IPS DF 6.9 (cell line): ENCODE measurements around the gene RSRC1.

Source experiments
- DNase-seq: peaks from one replicate; pipeline ENCODE4 v3.0.0-alpha.2; 2013; ENCODE audit warnings: low read depth, low spot score
- H3K27ac ChIP-seq: one replicate; pipeline ENCODE4 v1.5.1; 2013; ENCODE audit warnings: low read length, control low read depth
- H3K27me3 ChIP-seq: 2 replicates; pipeline ENCODE4 v1.6.1; 2013; ENCODE audit warnings: mild to moderate bottlenecking, low read length; ENCODE audit not compliant: control insufficient read depth, insufficient read depth
- H3K36me3 ChIP-seq: 2 replicates; pipeline ENCODE4 v1.6.1; 2013; ENCODE audit warnings: low read length; ENCODE audit not compliant: control insufficient read depth, insufficient read depth
- H3K4me1 ChIP-seq: 2 replicates; pipeline ENCODE4 v1.6.1; 2013; ENCODE audit warnings: low read length; ENCODE audit not compliant: control insufficient read depth, insufficient read depth
- H3K4me3 ChIP-seq: 2 replicates; pipeline ENCODE4 v1.5.1; 2013; ENCODE audit warnings: mild to moderate bottlenecking, low read length
- H3K9me3 ChIP-seq: 2 replicates; pipeline ENCODE4 v1.6.1; 2013; ENCODE audit warnings: low read length, inconsistent platforms; ENCODE audit not compliant: control insufficient read depth, insufficient read depth
- WGBS: extraction: QIAGEN DNeasy Blood & Tissue Kit; methylation state at CpG from one replicate; pipeline ENCODE4 v1.1.7; 2013; ENCODE audit warnings: mixed read lengths, missing lambda C conversion rate; ENCODE audit not compliant: insufficient read length, insufficient coverage; 5-methylcytosine and 5-hydroxymethylcytosine counted together

Gene RSRC1

GRCh38 chr3:158570999-158571702, 461.3 kb downstream of the RSRC1 start, which contains the start of gene MLF1:
TSS of gene MLF1 (plus strand) at chr3:158571194. CDS start at chr3:158571301, 107 bp downstream.
- Histone ChIP-seq H3K27me3 (no peaks in the 10 kb centered on the region), H3K27ac (no peak within 1 kb of the TSS), H3K36me3 (no peaks in the 10 kb centered on the region), H3K4me1 (no peaks in the 10 kb centered on the region; the same call in 1 of the 2 replicates), H3K4me3 (peak within 1 kb of the TSS; percentile 55; the same call in 1 of the 2 replicates), H3K9me3 (no peaks in the 10 kb centered on the region)
- no CpG with 5 or more reads among the region's 51 CpGs for WGBS
- peak; percentile 92 for DNase-seq

GRCh38 chr3:158571969-158572765, 462.3 kb downstream of the RSRC1 start:
- Histone ChIP-seq H3K27me3 (no peaks in the 10 kb centered on the region), H3K27ac (no peak overlapping the region), H3K4me1 (no peaks in the 10 kb centered on the region; the same call in 1 of the 2 replicates), H3K4me3 (no peak overlapping the region), H3K36me3 (no peaks in the 10 kb centered on the region), H3K9me3 (no peaks in the 10 kb centered on the region)
- no peak for DNase-seq
- 100% methylated on average over 16 of the region's 16 CpGs for WGBS

- Histone ChIP-seq H3K4me3 (no peak overlapping the region), H3K4me1 (no peaks in the 10 kb centered on the region; the same call in 1 of the 2 replicates), H3K9me3 (no peaks in the 10 kb centered on the region), H3K27me3 (no peaks in the 10 kb centered on the region), H3K27ac (no peak overlapping the region), H3K36me3 (no peaks in the 10 kb centered on the region)
- no peak for DNase-seq
- whole genome bisulfite sequencing: 100% methylated on average over 1 of the region's 8 CpGs
Observed at GRCh38 chr3:158572766-158573060, 462.8 kb downstream of the RSRC1 start.

- Histone ChIP-seq H3K27me3 (no peaks in the 10 kb centered on the region), H3K36me3 (no peaks in the 10 kb centered on the region), H3K9me3 (no peaks in the 10 kb centered on the region), H3K4me3 (no peak overlapping the region), H3K4me1 (no peaks in the 10 kb centered on the region; the same call in 1 of the 2 replicates), H3K27ac (no peak overlapping the region)
- WGBS: no CpG with 5 or more reads among the region's 7 CpGs
- DNase-seq: no peak
Observed at GRCh38 chr3:158573714-158574113, 463.8 kb downstream of the RSRC1 start.

GRCh38 chr3:158574646-158575045, 464.8 kb downstream of the RSRC1 start:
- no peaks in the 10 kb centered on the region for H3K9me3 ChIP-seq
- no peak overlapping the region for H3K4me3 ChIP-seq
- H3K27me3 ChIP-seq: no peaks in the 10 kb centered on the region
- no peaks in the 10 kb centered on the region; the same call in 1 of the 2 replicates for H3K4me1 ChIP-seq
- DNase-seq: no peak
- no CpG with 5 or more reads among the region's 1 CpG for WGBS
- no peak overlapping the region for H3K27ac ChIP-seq
- no peaks in the 10 kb centered on the region for H3K36me3 ChIP-seq

- DNase-seq: no peak
- no peak overlapping the region for H3K27ac ChIP-seq
- H3K27me3 ChIP-seq: no peaks in the 10 kb centered on the region
Observed at GRCh38 chr3:158590223-158590622, 480.3 kb downstream of the RSRC1 start.

More at GRCh38 chr3:158590223-158590622, 480.3 kb downstream of the RSRC1 start:
- Histone ChIP-seq H3K4me3 (no peak overlapping the region), H3K4me1 (no peaks in the 10 kb centered on the region), H3K9me3 (no peaks in the 10 kb centered on the region), H3K36me3 (no peaks in the 10 kb centered on the region)
